Muscle of arm (tissue), 12 donors: ENCODE measurements around the gene LYPD6B. TPM values are rescaled to one million over a fixed set of nuclear protein-coding genes. Genes with fewer than 3 reads are reported as not detected.

ENCODE experiments used
- DNase-seq: peaks from one replicate; pipeline ENCODE4 v3.0.0-alpha.2; 2013
- polyA plus RNA-seq, 12 donors: library from polyadenylated mRNA; unstranded; fragments of 120-200 nt; gene quantifications; one replicate each; pipeline ENCODE4 v1.2.1, GENCODE V29; 2013; ENCODE audit not compliant: insufficient read length in 12 of 12

Gene LYPD6B
- polyA plus RNA-seq, 12 donors: 0.14 to 27.5 (median 0.24) TPM; not detected in 5

DNA sequence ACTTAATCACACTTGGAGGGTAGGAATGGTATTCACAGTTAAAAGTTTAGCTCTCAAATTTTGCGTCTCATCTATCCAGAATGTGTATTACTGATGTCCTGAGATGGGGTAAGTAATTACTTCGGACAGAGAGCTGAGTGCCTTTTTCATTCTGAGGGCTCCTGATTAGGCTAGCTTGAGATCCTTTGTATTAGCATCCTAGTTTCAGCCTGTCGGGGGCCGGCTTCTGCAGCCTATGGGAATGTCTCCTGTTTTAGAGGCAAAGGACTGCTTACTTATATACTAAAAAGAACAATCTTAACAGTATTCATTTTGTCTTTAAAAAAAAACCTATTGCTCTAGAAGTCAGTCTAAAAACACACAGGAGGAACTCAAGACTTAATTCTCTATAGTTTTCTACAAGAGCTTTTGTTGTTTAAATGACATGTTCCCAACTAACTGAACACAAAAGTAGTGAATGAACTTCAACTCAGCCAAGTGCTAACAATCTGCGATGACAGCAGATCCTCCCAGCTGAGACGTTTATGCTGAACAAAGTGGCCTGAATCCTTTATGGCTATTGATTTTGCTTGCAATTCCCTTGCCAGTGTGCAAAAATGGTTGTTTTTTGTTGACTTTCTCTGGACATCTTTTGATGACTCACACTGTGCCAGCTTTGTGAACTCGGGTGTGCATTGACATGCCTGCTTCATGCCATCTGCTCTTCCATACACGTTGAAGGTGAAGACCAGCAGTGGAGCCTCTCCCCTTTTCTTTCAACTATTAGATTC, 118.7 kb downstream of the LYPD6B start:
- DNase-seq: no peak

GRCh38 chr2:149158957-149159356, 120.5 kb downstream of the LYPD6B start:
- no peak for DNase-seq

DNA sequence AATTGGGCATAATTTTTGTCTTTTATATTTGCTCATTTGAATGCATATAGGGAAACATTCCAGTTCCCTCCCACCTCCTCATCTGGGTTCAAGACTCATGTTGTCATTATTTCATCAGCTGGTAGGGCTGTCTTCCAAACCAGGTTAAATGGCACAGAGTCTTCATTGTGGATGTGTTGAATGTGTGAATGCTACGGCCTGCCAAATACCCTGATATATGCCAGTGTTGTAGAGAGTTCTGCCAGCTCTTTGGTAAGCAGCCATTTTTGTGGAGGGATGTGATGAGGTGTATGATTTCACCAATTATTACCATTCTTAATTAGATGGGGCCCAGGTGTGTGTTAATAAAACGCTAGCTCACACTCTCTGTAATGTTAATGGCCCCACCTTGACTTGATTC, 121.7 kb downstream of the LYPD6B start:
- no peak for DNase-seq

DNA sequence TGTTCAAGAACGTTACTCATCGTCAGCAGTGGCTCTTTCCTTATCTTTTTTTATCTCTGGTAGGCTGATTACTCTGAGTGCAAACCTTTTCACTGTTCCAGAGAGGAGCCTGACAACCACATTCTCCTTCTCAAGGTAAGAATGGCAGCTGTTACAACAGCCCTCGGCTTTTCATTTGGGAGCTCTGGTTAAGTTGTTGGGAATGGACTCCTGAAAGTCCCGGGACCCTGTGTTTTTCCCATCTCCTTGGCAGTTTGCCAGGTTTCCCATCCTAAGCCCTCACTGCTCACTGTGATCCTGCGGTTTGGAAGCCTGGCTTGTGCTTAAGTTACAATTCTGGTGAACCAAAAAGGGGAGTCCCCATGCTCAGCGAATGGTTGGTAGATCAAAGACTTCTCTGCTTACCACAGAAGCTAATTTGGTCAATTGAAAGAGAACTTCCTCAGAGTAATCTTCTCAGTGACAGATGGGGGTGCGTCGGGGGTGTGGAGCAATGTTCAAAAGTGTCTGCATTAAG, 122.3 kb downstream of the LYPD6B start:
- DNase-seq: no peak

GRCh38 chr2:149161481-149162225, 123.2 kb downstream of the LYPD6B start:
- DNase-seq: no peak

- no peak for DNase-seq
Measured at GRCh38 chr2:149164296-149164695, 125.8 kb downstream of the LYPD6B start.

- DNase-seq: no peak
Measured at GRCh38 chr2:149164827-149165226, 126.3 kb downstream of the LYPD6B start.

GRCh38 chr2:149167001-149167780, 128.7 kb downstream of the LYPD6B start:
- DNase-seq: no peak

GRCh38 chr2:149167941-149168340, 129.4 kb downstream of the LYPD6B start:
- no peak for DNase-seq

DNA sequence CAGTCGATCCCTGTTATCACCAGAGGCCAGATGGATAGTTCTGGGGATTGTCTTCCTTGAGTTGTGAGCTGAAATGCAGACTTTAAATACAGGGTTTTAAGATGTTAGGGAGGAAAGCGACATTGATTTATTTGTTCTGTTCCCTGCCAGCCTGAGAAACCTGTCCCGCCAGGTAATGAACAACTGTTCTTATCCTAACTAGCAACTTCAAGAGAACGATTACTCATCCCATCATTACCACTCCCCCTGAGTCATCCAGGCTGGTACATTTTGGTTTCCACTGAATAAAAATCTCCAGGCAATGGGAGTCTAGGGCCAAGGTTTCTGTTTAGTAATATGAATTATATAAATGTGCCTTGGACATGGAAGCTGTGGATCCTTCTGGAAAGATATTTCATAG, 131.2 kb downstream of the LYPD6B start:
- DNase-seq: no peak

GRCh38 chr2:149170156-149170555, 131.7 kb downstream of the LYPD6B start:
- no peak for DNase-seq

DNA sequence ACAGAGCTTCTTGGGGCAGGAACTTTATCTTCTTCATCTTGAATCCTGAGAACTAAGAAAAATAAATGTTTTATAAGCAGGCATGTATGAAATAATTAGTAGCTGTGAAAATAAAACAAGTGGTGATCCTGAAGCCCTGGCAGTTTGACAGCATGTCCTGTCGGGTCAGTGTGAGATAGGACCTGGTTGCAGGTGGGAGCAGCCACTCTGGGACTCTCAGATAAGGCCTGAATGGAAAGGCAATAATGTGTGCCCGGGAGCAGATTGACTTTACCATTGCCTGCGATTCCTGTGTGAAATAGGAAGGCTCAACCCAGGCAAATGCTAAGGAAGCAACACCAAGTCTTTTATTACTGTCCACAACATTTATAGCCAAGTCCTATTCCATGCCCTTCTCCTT, 132.4 kb downstream of the LYPD6B start:
- DNase-seq: no peak

GRCh38 chr2:149173220-149173619, 134.7 kb downstream of the LYPD6B start:
- no peak for DNase-seq

GRCh38 chr2:149175956-149176355, 137.5 kb downstream of the LYPD6B start:
- DNase-seq: no peak

- DNase-seq: no peak
Measured at GRCh38 chr2:149178612-149179011, 140.1 kb downstream of the LYPD6B start.

DNA sequence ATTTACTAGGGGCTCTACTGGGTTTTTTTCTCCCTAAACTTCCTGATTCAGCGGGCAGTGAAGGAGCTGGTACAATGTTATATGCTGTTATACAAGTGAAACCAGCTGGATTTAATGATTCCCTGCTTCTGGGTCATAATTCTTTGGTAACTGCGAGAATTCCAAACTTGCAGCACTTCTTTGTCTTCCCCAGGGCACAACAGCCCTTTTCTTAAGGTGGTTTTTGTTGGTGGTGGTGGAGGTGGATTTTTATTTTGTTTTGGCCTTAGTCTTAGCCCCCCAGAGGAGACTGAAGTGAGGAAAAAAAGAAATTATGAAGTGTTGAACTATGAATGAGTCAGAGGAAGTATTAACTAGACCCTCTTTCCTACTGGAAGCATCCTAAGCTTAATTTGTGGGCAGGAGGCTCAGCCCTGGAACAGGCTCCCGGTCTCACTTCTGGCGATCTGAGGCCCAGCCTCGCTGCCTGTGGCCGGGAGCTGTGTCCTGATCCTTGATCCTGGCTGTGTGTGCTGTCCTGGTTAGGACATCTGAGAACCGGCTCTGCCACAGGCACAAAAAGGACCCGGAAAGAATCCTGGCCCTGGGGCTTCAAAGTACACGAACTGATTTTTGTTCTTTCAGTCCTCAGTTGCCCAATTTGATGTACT, 141.9 kb downstream of the LYPD6B start:
- no peak for DNase-seq

GRCh38 chr2:149183187-149183586, 144.7 kb downstream of the LYPD6B start:
- no peak for DNase-seq

GRCh38 chr2:149184991-149185390, 146.5 kb downstream of the LYPD6B start:
- no peak for DNase-seq

DNA sequence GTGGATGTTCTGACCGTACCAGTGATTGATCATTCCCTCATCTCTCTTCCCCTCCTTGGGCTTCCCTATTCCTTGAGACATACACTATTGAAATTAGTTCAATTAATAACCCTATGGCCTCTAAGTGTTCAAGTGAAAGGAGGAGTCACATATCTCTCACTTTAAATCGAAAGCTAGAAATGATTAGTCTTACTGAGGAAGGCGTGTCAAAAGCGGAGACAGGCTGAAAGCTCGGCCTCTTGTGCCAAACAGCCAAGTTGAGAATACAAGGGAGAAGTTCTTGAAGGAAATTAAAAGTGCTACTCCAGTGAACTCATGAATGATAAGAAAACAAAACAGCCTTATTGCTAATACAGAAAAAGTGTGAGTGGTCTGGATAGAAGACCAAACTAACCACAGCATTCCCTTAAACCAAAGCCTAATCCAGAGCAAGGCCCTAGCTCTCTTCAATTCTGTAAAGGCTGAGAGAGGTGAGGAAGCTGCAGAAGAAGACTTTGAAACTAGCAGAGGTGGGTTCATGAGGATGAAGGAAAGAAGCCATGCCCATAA, 147.5 kb downstream of the LYPD6B start:
- DNase-seq: no peak

DNA sequence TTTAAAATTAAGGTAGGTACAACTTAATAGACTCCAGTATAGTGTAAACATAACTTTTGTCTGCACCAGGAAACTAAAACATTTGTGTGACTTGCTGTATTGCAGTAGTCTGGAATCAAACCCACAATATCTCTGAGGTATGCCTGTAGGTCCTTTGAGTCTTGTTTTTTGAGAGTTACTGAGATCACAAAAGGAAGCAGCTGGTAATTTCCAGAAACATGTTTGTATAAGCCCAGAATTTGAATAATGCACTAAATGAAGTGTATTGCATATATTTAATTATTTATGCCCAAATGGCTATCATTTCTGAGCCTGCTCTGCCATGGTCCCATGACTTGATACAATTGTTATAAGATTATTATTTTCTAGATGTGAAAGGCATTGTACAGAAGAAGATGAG, 148.6 kb downstream of the LYPD6B start:
- no peak for DNase-seq

DNA sequence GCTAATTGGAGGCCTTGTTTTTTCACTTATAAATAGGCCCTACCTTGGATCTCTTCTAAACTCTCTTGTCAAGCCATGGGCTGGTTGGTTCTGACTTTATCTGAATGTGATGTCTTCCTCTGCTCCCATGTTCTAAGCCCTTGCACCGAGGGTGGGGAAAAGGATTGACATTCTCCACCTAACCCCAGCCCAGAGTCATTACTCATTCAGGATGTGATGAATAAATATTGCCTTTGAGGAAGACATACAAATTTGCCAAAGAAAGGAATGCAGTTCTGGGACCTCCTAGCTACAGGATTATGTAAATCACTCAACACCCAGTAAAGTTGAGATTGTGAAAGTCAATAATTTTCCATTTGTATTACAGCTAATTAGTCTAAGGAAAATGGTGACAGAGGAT, 149.8 kb downstream of the LYPD6B start:
- no peak for DNase-seq

- no peak for DNase-seq
Measured at GRCh38 chr2:149189769-149190168, 151.3 kb downstream of the LYPD6B start.
